Testis (tissue), 3 donors: ENCODE measurements around the gene EIF2A. TPM values are rescaled to one million over a fixed set of nuclear protein-coding genes. Genes with fewer than 3 reads are reported as not detected.

Source experiments
- DNase-seq: peaks from one replicate; pipeline ENCODE4 v3.0.0-alpha.2; 2019
- H3K27ac ChIP-seq, 2 donors: fragments of 200-600 bp; sonication (generic); one replicate each; pipeline ENCODE4 v1.5.1; 2019
- H3K27me3 ChIP-seq: fragments of 200-600 bp; sonication (generic); one replicate; pipeline ENCODE4 v1.5.1; 2019
- H3K36me3 ChIP-seq: fragments of 200-600 bp; sonication (generic); one replicate; pipeline ENCODE4 v1.5.1; 2017; ENCODE audit warnings: low read depth; ENCODE audit errors: missing control alignments
- H3K4me1 ChIP-seq: fragments of 200-600 bp; sonication (generic); one replicate; pipeline ENCODE4 v1.5.1; 2019
- H3K4me3 ChIP-seq, 2 donors: fragments of 200-600 bp; sonication (generic); one replicate each; pipeline ENCODE4 v1.5.1; 2017 to 2019
- H3K9me3 ChIP-seq: fragments of 200-600 bp; sonication (generic); one replicate; pipeline ENCODE4 v1.5.1; 2017
- POLR2A ChIP-seq: fragments of 450-650 bp; IDR thresholded peaks from one replicate; pipeline ENCODE4 v1.6.1; 2017; ENCODE audit warnings: antibody characterized with exemption, mild to moderate bottlenecking, moderate library complexity
- WGBS, 2 donors: methylation state at CpG; one replicate each; pipeline ENCODE4 v1.1.5; 2018; 5-methylcytosine and 5-hydroxymethylcytosine counted together
- intact Hi-C: fragments of 100-400 bp; cut with DNase I; formaldehyde crosslinking; loops from one replicate; pipeline ENCODE4 v1.15.1; 2023; ENCODE audit warnings: low total_unique reads
- polyA plus RNA-seq: library from polyadenylated mRNA; stranded (reverse); fragments of 350-450 nt; fragmentation: Illumina TruSeq; extraction: RNeasy Lipid Tissue Mini Kit (QIAGEN cat#74804); gene quantifications from one replicate; pipeline ENCODE4 v1.2.3, GENCODE V29; 2014; ENCODE audit warnings: low read depth, low replicate concordance; ENCODE audit not compliant: insufficient read depth
- total RNA-seq, 2 donors: library from RNA; depleted of rRNA; stranded (reverse); fragments of >200 nt; gene quantifications; one replicate each; pipeline ENCODE4 v1.2.3, GENCODE V29; 2016
- TF ChIP-seq, protein P1 (sequence below), 3 experiments: fragments of 450-650 bp in 2 of 3; fragments of 200-600 bp in 1 of 3; sonication (generic) in 1 of 3; IDR thresholded peaks; one replicate each; pipeline ENCODE4 v1.5.1; 2016 to 2019; ENCODE audit warnings: antibody characterized with exemption in 3 of 3, mild to moderate bottlenecking in 2 of 3, moderate library complexity in 1 of 3

Gene EIF2A
- total and polyA plus RNA-seq, 3 donors from 2014 or later, result 32.1 to 83.2 (median 70.8) TPM

DNA sequence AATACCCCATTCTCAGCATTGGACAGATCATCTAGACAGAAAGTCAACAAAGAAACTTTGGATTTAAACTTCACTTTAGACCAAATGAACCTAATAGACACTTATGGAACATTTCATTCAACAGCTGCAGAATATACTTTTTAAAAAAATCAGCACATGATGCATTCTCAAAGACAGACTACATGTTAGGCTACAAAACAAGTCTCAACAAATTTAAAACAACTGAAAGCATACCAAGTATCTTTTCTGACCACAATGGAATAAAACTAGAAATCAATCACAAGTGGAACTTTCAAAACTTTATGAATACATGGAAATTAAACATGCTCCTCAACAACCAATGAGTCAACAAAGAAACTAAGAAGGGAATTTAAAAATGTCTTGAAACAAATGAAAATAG, 38.2 kb upstream of the EIF2A start:
- DNase-seq, result no peak
- TF ChIP-seq, protein P1, sequence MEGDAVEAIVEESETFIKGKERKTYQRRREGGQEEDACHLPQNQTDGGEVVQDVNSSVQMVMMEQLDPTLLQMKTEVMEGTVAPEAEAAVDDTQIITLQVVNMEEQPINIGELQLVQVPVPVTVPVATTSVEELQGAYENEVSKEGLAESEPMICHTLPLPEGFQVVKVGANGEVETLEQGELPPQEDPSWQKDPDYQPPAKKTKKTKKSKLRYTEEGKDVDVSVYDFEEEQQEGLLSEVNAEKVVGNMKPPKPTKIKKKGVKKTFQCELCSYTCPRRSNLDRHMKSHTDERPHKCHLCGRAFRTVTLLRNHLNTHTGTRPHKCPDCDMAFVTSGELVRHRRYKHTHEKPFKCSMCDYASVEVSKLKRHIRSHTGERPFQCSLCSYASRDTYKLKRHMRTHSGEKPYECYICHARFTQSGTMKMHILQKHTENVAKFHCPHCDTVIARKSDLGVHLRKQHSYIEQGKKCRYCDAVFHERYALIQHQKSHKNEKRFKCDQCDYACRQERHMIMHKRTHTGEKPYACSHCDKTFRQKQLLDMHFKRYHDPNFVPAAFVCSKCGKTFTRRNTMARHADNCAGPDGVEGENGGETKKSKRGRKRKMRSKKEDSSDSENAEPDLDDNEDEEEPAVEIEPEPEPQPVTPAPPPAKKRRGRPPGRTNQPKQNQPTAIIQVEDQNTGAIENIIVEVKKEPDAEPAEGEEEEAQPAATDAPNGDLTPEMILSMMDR (IDR thresholded peaks at IDR 0.05), result no peak
- TF ChIP-seq POLR2A, result no peak

DNA sequence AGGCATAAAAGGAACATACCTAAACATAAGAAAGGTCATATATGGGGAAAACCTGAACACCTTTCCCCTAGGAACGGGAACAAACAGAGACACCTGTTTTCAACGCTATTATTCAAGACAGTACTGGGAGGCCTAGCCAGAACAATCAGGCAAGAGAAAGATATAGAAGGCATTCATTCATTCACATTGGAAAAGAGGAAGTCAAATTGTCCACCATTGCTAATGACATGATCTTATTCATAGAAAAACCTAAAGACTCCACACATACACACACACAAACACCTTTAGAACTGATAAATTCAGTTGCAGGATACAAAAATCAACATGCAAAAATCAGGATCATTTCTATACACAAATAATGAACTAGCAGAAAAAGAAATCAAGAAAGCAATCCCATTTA, 36.8 kb upstream of the EIF2A start:
- H3K4me1 ChIP-seq, result no peaks in the 10 kb centered on the region
- H3K9me3 ChIP-seq, result no peaks in the 10 kb centered on the region
- intact Hi-C loops, result no loop called here
- DNase-seq, result no peak
- no peak overlapping the region for H3K27ac ChIP-seq
- TF ChIP-seq, protein P1 (IDR thresholded peaks at IDR 0.05), result no peak
- no peak for TF ChIP-seq POLR2A
- H3K36me3 ChIP-seq, result no peaks in the 10 kb centered on the region
- no peaks in the 10 kb centered on the region for H3K27me3 ChIP-seq
- H3K4me3 ChIP-seq, result no peak overlapping the region
- 88 to 95% methylated on average over 2 of the region's 2 CpGs for WGBS, 2 donors

More for the DNA sequence above, 38.2 kb upstream of the EIF2A start:
- intact Hi-C loops, result no loop called here
- Histone ChIP-seq H3K27me3 (no peaks in the 10 kb centered on the region), H3K4me1 (no peaks in the 10 kb centered on the region), H3K9me3 (no peaks in the 10 kb centered on the region), H3K4me3 (no peak overlapping the region), H3K27ac (no peak overlapping the region), H3K36me3 (no peaks in the 10 kb centered on the region)

DNA sequence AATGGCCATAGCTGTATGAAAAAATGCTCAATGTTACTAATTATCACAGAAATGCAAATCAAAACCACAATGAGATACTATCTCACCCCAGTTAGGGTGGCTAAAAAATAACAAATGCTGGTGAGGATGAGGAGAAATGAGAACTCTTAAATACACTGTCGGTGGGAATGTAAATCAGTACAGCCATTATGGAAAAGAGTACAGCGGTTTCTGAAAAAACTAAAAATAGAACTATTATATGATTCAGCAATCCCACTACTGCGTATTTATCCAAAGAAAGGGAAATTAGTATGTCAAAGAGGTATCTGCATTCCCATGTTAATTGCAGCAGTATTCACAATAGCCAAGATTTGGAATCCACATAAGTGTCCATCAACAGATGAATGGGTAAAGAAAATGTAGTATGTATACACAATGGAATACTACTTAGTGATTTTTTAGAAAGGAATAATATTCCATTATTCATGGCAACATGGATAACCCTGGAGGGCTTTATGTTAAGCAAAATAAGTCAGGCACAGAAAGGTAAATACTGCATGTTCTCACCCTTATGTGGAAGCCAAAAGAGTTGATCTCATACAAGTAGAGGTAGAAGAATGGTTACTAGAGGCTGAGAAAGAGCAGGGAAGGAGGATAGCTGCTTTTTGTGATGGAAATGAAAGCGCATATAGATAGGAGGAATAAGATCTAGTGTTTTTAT, 35.3 kb upstream of the EIF2A start:
- Histone ChIP-seq H3K4me1 (no peaks in the 10 kb centered on the region), H3K4me3 (no peak overlapping the region), H3K36me3 (no peaks in the 10 kb centered on the region), H3K27me3 (no peaks in the 10 kb centered on the region), H3K27ac (no peak overlapping the region), H3K9me3 (no peaks in the 10 kb centered on the region)
- DNase-seq, result no peak
- TF ChIP-seq POLR2A, result no peak
- TF ChIP-seq, protein P1 (IDR thresholded peaks at IDR 0.05), result no peak
- intact Hi-C loops, result no loop called here
- WGBS, 2 donors, result 83 to 84% methylated on average over 4 of the region's 4 CpGs

DNA sequence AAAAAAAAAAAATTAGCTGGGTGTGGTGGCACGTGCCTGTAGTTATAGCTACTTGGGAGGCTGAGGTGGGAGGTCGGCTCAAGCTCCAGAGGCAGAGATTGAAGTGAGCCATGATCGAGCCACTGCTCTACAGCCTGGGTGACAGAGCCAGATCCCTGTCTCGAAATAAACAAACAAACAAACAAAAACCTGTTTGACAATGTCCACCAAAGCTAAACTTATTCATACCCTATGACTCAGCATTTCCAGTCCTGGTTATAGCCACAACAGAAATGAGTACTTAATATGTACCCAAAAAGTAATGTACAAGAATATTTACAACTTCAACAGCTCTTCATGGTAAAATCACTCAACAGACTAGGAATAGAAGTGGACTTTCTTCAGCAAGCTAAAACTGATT, 31.4 kb upstream of the EIF2A start:
- H3K4me3 ChIP-seq, result no peak overlapping the region
- no peaks in the 10 kb centered on the region for H3K9me3 ChIP-seq
- TF ChIP-seq POLR2A, result no peak
- TF ChIP-seq, protein P1 (IDR thresholded peaks at IDR 0.05), result no peak
- intact Hi-C loops, result no loop called here
- H3K27me3 ChIP-seq, result no peaks in the 10 kb centered on the region
- 93 to 100% methylated on average over 4 of the region's 4 CpGs for WGBS, 2 donors
- no peak for DNase-seq
- H3K27ac ChIP-seq, result no peak overlapping the region
- no peaks in the 10 kb centered on the region for H3K4me1 ChIP-seq
- no peaks in the 10 kb centered on the region for H3K36me3 ChIP-seq

DNA sequence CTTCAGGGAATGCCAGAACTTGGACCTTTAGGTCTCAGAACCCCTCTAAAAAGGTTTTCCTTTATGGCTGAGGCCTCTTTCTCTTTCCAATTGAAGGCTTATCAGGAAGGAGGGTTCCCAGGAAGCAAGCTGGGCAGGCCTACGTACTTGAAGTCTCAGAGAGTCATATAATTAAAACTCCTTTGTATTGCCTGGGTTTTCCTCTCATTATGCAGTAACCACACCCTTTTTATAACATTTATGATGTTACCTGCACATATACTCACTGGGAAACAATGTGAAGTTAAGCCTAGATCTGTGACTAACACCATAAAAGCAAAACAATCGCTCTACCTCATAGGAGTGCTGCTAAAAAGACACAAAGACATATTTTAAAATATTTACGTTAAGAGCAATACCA, 27.6 kb upstream of the EIF2A start:
- no peak overlapping the region for H3K27ac ChIP-seq
- intact Hi-C loops, result no loop called here
- no peaks in the 10 kb centered on the region for H3K36me3 ChIP-seq
- no peak for TF ChIP-seq POLR2A
- DNase-seq, result no peak
- H3K9me3 ChIP-seq, result no peaks in the 10 kb centered on the region
- no peaks in the 10 kb centered on the region for H3K27me3 ChIP-seq
- H3K4me3 ChIP-seq, result peak overlapping the region in 1 of 2 donors; percentile 42
- WGBS, 2 donors, result 58 to 74% methylated on average over 3 of the region's 3 CpGs
- no peaks in the 10 kb centered on the region for H3K4me1 ChIP-seq
